T follicular helper cell (primary cell): Measurements from ENCODE around the gene ZNF513.
A peak's percentile ranks its signal among the peaks of the same experiment; 100 is the strongest.
"Not testable (repeated sequence)": the region's sequence is repeated elsewhere in the genome, so short reads cannot be mapped to it uniquely, and the experiment has no call there.

Experiments
- DNase-seq: peaks from one replicate; pipeline ENCODE4 v3.0.0-alpha.2; 2020; ENCODE audit warnings: low read depth
- total RNA-seq, 2 experiments: gene quantifications; one replicate each; lab custom pipeline; 2026; lab: John Stamatoyannopoulos, UW

Gene ZNF513
- 21.2 to 34.0 reads per million in 2 experiments for total RNA-seq

GRCh38 chr2:27380626-27381545, at the start of gene ZNF513:
ZNF513 (minus strand) TSS chr2:27380734; CDS start chr2:27380526, 208 bp downstream.
- DNase-seq, result peak; percentile 78

GRCh38 chr2:27428978-27429541, 48.5 kb upstream of the ZNF513 start:
- DNase-seq, result peak; percentile 48

GRCh38 chr2:27428213-27428977, 47.9 kb upstream of the ZNF513 start, which contains the start of gene NRBP1:
NRBP1 (plus strand) TSS chr2:27428631; CDS start chr2:27433274, 4,643 bp downstream.
- peak; percentile 85 for DNase-seq

- no peak for DNase-seq
Observed at GRCh38 chr2:27427863-27428212, 47.3 kb upstream of the ZNF513 start.

GRCh38 chr2:27425039-27425438, 44.5 kb upstream of the ZNF513 start:
- not testable (repeated sequence) for DNase-seq

- no peak for DNase-seq
Observed at GRCh38 chr2:27422958-27423357, 42.4 kb upstream of the ZNF513 start.

- DNase-seq, result no peak
Observed at GRCh38 chr2:27421660-27422250, 41.2 kb upstream of the ZNF513 start.

- no peak for DNase-seq
Observed at GRCh38 chr2:27420996-27421395, 40.5 kb upstream of the ZNF513 start.

- no peak for DNase-seq
Observed at GRCh38 chr2:27416151-27416550, 35.6 kb upstream of the ZNF513 start.

- no peak for DNase-seq
Observed at GRCh38 chr2:27412419-27413152, 32.1 kb upstream of the ZNF513 start.

- peak; percentile 94 for DNase-seq
Observed at GRCh38 chr2:27409321-27410073, 29.0 kb upstream of the ZNF513 start, which contains the start of gene PPM1G. PPM1G (minus strand) TSS chr2:27409591; CDS start chr2:27409422, 169 bp downstream.

- DNase-seq, result no peak
Observed at GRCh38 chr2:27408601-27409320, 28.2 kb upstream of the ZNF513 start.

GRCh38 chr2:27407798-27408491, 27.4 kb upstream of the ZNF513 start:
- DNase-seq, result no peak

GRCh38 chr2:27400348-27401135, 20.0 kb upstream of the ZNF513 start:
- DNase-seq, result no peak

GRCh38 chr2:27398962-27399361, 18.4 kb upstream of the ZNF513 start:
- DNase-seq, result no peak

GRCh38 chr2:27393225-27393624, 12.7 kb upstream of the ZNF513 start:
- DNase-seq, result no peak

GRCh38 chr2:27390822-27391679, 10.5 kb upstream of the ZNF513 start:
- DNase-seq, result no peak
